Hepatocyte (in vitro differentiated cells): ENCODE results near the gene ZFYVE19. TPM values are rescaled to one million over a fixed set of nuclear protein-coding genes. Genes with fewer than 3 reads are reported as not detected.
A peak's percentile ranks its signal among the peaks of the same experiment; 100 is the strongest.
"Not testable (repeated sequence)": the region's sequence is repeated elsewhere in the genome, so short reads cannot be mapped to it uniquely, and the experiment has no call there.

Source experiments
- DNase-seq: peaks from one replicate; pipeline ENCODE4 v3.0.0-alpha.2; 2016; ENCODE audit warnings: low spot score
- H2AFZ ChIP-seq: fragments of 200-600 bp; sonication (generic); 2 replicates; pipeline ENCODE4 v1.6.0; 2016; ENCODE audit warnings: antibody characterized with exemption, mild to moderate bottlenecking
- H3K27ac ChIP-seq: fragments of 200-600 bp; sonication (generic); 2 replicates; pipeline ENCODE4 v1.5.1; 2016; ENCODE audit warnings: mild to moderate bottlenecking
- H3K27me3 ChIP-seq: fragments of 200-600 bp; sonication (generic); 2 replicates; pipeline ENCODE4 v1.6.1; 2016
- H3K36me3 ChIP-seq: fragments of 200-600 bp; sonication (generic); replicated peaks from 2 replicates; pipeline ENCODE4 v1.5.1; 2016; ENCODE audit warnings: low read depth; ENCODE audit not compliant: insufficient read depth
- H3K4me1 ChIP-seq: fragments of 200-600 bp; sonication (generic); 2 replicates; pipeline ENCODE4 v1.5.1; 2016; ENCODE audit warnings: mild to moderate bottlenecking, moderate library complexity; ENCODE audit not compliant: insufficient read depth
- H3K4me2 ChIP-seq: fragments of 200-600 bp; sonication (generic); 2 replicates; pipeline ENCODE4 v1.6.0; 2016
- H3K4me3 ChIP-seq: fragments of 200-600 bp; sonication (generic); 2 replicates; pipeline ENCODE4 v1.5.1; 2016; ENCODE audit warnings: mild to moderate bottlenecking
- H3K79me2 ChIP-seq: fragments of 200-600 bp; sonication (generic); 2 replicates; pipeline ENCODE4 v1.6.0; 2017; ENCODE audit warnings: mild to moderate bottlenecking
- H3K9me2 ChIP-seq: fragments of 200-600 bp; sonication (generic); replicated peaks from 2 replicates; pipeline ENCODE4 v1.6.0; 2017; ENCODE audit warnings: mild to moderate bottlenecking; ENCODE audit not compliant: insufficient read depth
- H3K9me3 ChIP-seq: fragments of 200-600 bp; sonication (generic); 2 replicates; pipeline ENCODE4 v1.5.1; 2016; ENCODE audit warnings: low read depth, mild to moderate bottlenecking
- H4K20me1 ChIP-seq: fragments of 200-600 bp; sonication (generic); 2 replicates; pipeline ENCODE4 v1.6.0; 2016; ENCODE audit warnings: mild to moderate bottlenecking; ENCODE audit not compliant: insufficient read depth, poor library complexity, severe bottlenecking
- EZH2 ChIP-seq: fragments of 200-600 bp; sonication (generic); IDR thresholded peaks from 2 replicates; pipeline ENCODE4 v1.6.1; 2016; ENCODE audit warnings: antibody characterized with exemption, mild to moderate bottlenecking, borderline replicate concordance
- EZH2phosphoT487 ChIP-seq: fragments of 200-600 bp; sonication (generic); IDR thresholded peaks from one replicate; pipeline ENCODE4 v1.6.1; 2018; ENCODE audit warnings: antibody characterized with exemption, mild to moderate bottlenecking, low read depth, moderate library complexity; ENCODE audit not compliant: unreplicated experiment, severe bottlenecking
- WGBS: methylation state at CpG from one replicate; pipeline ENCODE4 v1.1.6; 2016; ENCODE audit warnings: low lambda C conversion rate; ENCODE audit errors: missing lambda C conversion rate; 5-methylcytosine and 5-hydroxymethylcytosine counted together
- polyA plus RNA-seq: library from polyadenylated mRNA; unstranded; fragments of >200 nt; fragmentation: Nextera tagmentation; extraction: Ambion mirVana; gene quantifications from 2 replicates; pipeline ENCODE4 v1.2.1, GENCODE V29; 2016
- small RNA-seq: library from RNA; depleted of rRNA; stranded (forward); fragments of <200 nt; gene quantifications from one replicate; pipeline ENCODE3, GENCODE V24; 2014
- total RNA-seq: library from RNA; depleted of rRNA; stranded (reverse); fragments of >200 nt; gene quantifications from 2 replicates; pipeline ENCODE4 v1.2.3, GENCODE V29; 2014
- TF ChIP-seq, protein P1 (sequence below): fragments of 200-600 bp; sonication (generic); IDR thresholded peaks from 2 replicates; pipeline ENCODE4 v1.5.1; 2016; ENCODE audit warnings: antibody characterized with exemption, mild to moderate bottlenecking; ENCODE audit not compliant: poor library complexity

The ZFYVE19 gene
- total and polyA plus RNA-seq, 2 experiments from 2014 or later, result 25.4 to 25.6 TPM

DNA sequence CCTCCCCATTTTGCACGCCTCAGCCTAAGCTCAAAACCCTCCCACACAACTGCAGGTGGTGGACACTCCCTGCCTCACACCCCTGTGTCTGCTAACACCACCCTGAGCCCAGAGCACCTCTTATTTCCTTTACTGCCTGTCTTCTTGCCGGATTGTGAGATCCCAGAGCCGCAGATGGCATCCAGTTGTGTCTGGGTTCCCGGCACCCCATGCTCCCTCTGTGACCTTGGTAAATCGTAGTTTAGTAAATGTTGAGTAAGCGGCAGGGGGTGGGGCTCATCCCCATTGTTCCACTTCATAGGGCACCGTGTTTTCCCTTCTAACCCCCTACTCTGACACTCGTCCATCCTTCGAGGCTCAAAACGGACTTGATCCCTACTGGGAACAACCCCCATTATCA lies 51.8 kb downstream of the ZFYVE19 start:
- Histone ChIP-seq H3K27ac (peak overlapping the region; percentile 74), H3K9me2 (no peaks in the 10 kb centered on the region), H3K4me2 (no peak overlapping the region), H3K79me2 (no peaks in the 10 kb centered on the region), H3K9me3 (no peaks in the 10 kb centered on the region), H3K4me1 (peaks cover 16% of the 10 kb centered on the region), H4K20me1 (no peaks in the 10 kb centered on the region), H3K27me3 (no peaks in the 10 kb centered on the region), H3K36me3 (no peaks in the 10 kb centered on the region), H3K4me3 (no peak overlapping the region), H2AFZ (no peak overlapping the region)
- TF ChIP-seq, protein P1, sequence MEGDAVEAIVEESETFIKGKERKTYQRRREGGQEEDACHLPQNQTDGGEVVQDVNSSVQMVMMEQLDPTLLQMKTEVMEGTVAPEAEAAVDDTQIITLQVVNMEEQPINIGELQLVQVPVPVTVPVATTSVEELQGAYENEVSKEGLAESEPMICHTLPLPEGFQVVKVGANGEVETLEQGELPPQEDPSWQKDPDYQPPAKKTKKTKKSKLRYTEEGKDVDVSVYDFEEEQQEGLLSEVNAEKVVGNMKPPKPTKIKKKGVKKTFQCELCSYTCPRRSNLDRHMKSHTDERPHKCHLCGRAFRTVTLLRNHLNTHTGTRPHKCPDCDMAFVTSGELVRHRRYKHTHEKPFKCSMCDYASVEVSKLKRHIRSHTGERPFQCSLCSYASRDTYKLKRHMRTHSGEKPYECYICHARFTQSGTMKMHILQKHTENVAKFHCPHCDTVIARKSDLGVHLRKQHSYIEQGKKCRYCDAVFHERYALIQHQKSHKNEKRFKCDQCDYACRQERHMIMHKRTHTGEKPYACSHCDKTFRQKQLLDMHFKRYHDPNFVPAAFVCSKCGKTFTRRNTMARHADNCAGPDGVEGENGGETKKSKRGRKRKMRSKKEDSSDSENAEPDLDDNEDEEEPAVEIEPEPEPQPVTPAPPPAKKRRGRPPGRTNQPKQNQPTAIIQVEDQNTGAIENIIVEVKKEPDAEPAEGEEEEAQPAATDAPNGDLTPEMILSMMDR, result no peak
- 84% methylated on average over 10 of the region's 10 CpGs for WGBS
- DNase-seq, result no peak

GRCh38 chr15:40859206-40859851 lies 52.4 kb downstream of the ZFYVE19 start:
- no peak overlapping the region for H2AFZ ChIP-seq
- H3K4me1 ChIP-seq, result peaks cover 16% of the 10 kb centered on the region
- H3K79me2 ChIP-seq, result no peaks in the 10 kb centered on the region
- no peaks in the 10 kb centered on the region for H3K36me3 ChIP-seq
- no peak overlapping the region for H3K4me3 ChIP-seq
- no peaks in the 10 kb centered on the region for H4K20me1 ChIP-seq
- no peaks in the 10 kb centered on the region for H3K9me3 ChIP-seq
- H3K27ac ChIP-seq, result peak overlapping the region; percentile 74
- no peak for TF ChIP-seq EZH2
- TF ChIP-seq, protein P1, result peak; percentile 71
- 51% methylated on average over 18 of the region's 18 CpGs for WGBS
- peak; percentile 84 for DNase-seq
- H3K27me3 ChIP-seq, result no peaks in the 10 kb centered on the region
- H3K4me2 ChIP-seq, result no peak overlapping the region
- H3K9me2 ChIP-seq, result no peaks in the 10 kb centered on the region

DNA sequence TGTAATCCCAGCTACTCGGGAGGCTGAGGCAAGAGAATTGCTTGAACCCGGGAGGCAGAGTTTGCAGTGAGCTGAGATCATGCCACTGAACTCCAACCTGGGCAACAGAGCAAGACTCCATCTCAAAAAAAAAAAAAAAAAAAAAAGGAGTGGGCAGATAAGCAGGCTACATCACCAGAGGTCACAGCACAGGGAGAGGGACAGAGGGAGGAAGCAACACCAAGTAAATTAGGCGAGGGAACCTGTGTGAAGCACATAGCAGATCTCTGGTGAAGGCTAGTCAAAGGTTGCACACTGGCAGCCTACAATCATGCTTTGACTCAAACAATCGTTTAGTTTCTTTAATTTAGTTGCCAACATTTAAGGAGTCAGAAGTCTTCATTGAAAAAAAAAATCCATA lies 54.3 kb downstream of the ZFYVE19 start:
- H3K4me1 ChIP-seq, result peaks cover 16% of the 10 kb centered on the region
- not testable (repeated sequence) for H3K4me2 ChIP-seq, H3K4me3 ChIP-seq, H3K9me2 ChIP-seq, H3K79me2 ChIP-seq, H3K36me3 ChIP-seq, H4K20me1 ChIP-seq, H2AFZ ChIP-seq, H3K9me3 ChIP-seq, H3K27me3 ChIP-seq, H3K27ac ChIP-seq, DNase-seq
- 86% methylated on average over 4 of the region's 4 CpGs for WGBS

- no peak for TF ChIP-seq EZH2
- TF ChIP-seq, protein P1, result no peak
- no peak for TF ChIP-seq EZH2phosphoT487
- H3K27ac ChIP-seq, result no peak overlapping the region
- WGBS, result 62% methylated on average over 4 of the region's 4 CpGs
Observed at GRCh38 chr15:40863660-40864270, 56.9 kb downstream of the ZFYVE19 start.

More at GRCh38 chr15:40863660-40864270, 56.9 kb downstream of the ZFYVE19 start:
- Histone ChIP-seq H3K4me2 (no peak overlapping the region), H3K4me1 (no peaks in the 10 kb centered on the region), H3K27me3 (no peaks in the 10 kb centered on the region), H3K4me3 (no peak overlapping the region), H2AFZ (no peak overlapping the region), H3K9me2 (no peaks in the 10 kb centered on the region), H3K9me3 (no peaks in the 10 kb centered on the region), H4K20me1 (no peaks in the 10 kb centered on the region), H3K36me3 (no peaks in the 10 kb centered on the region), H3K79me2 (no peaks in the 10 kb centered on the region)
- no peak for DNase-seq

Small RNA genes lying within 50 kb of the gene (small RNA-seq; reads per million reads assigned to genes)
- not detected for gene SUMO2P15

Other genes starting within 250 kb of the ZFYVE19 start
- 25.7 and 50.8 TPM in 2 replicates for gene CCDC32, start 242.0 kb upstream of the ZFYVE19 start, total RNA-seq
- gene CCDC32, start 242.0 kb upstream of the ZFYVE19 start, polyA plus RNA-seq, result 15.1 and 30.9 TPM in 2 replicates
- 7.1 and 11.5 TPM in 2 replicates for gene RPUSD2, start 237.8 kb upstream of the ZFYVE19 start, total RNA-seq
- gene RPUSD2, start 237.8 kb upstream of the ZFYVE19 start, polyA plus RNA-seq, result 8.6 and 13.4 TPM in 2 replicates
- 10.0 and 15.7 TPM in 2 replicates for gene KNL1, start 212.8 kb upstream of the ZFYVE19 start, total RNA-seq
- gene KNL1, start 212.8 kb upstream of the ZFYVE19 start, polyA plus RNA-seq, result 2.9 and 3.0 TPM in 2 replicates
- 2.0 and 5.0 TPM in 2 replicates for gene RAD51, start 111.9 kb upstream of the ZFYVE19 start, total RNA-seq
- gene RAD51, start 111.9 kb upstream of the ZFYVE19 start, polyA plus RNA-seq, result 4.9 and 5.9 TPM in 2 replicates
- gene RMDN3, start 51.8 kb upstream of the ZFYVE19 start, total RNA-seq, result 23.0 and 26.0 TPM in 2 replicates
- gene RMDN3, start 51.8 kb upstream of the ZFYVE19 start, polyA plus RNA-seq, result 39.0 and 46.8 TPM in 2 replicates
- 97.2 and 105 TPM in 2 replicates for gene GCHFR, start 43.0 kb upstream of the ZFYVE19 start, total RNA-seq
- 165 and 213 TPM in 2 replicates for gene GCHFR, start 43.0 kb upstream of the ZFYVE19 start, polyA plus RNA-seq
- 0.43 and 2.6 TPM in 2 replicates for gene C15orf62, start 37.1 kb upstream of the ZFYVE19 start, total RNA-seq
- 0.77 and 0.97 TPM in 2 replicates for gene C15orf62, start 37.1 kb upstream of the ZFYVE19 start, polyA plus RNA-seq
- 18.3 and 36.5 TPM in 2 replicates for gene DNAJC17, start 384 bp downstream of the ZFYVE19 start, total RNA-seq
- gene DNAJC17, start 384 bp downstream of the ZFYVE19 start, polyA plus RNA-seq, result 53.9 and 59.2 TPM in 2 replicates
- 0.24 TPM in 1 of 2 replicates, not detected in the other for gene PPP1R14D, start 21.6 kb downstream of the ZFYVE19 start, total RNA-seq
- 0.47 TPM in 1 of 2 replicates, not detected in the other for gene PPP1R14D, start 21.6 kb downstream of the ZFYVE19 start, polyA plus RNA-seq
- 155 and 197 TPM in 2 replicates for gene SPINT1, start 37.0 kb downstream of the ZFYVE19 start, total RNA-seq
- gene SPINT1, start 37.0 kb downstream of the ZFYVE19 start, polyA plus RNA-seq, result 233 and 252 TPM in 2 replicates
- gene RHOV, start 67.1 kb downstream of the ZFYVE19 start, total RNA-seq, result 1.2 and 1.7 TPM in 2 replicates
- gene RHOV, start 67.1 kb downstream of the ZFYVE19 start, polyA plus RNA-seq, result 5.7 and 6.1 TPM in 2 replicates
- gene VPS18, start 87.4 kb downstream of the ZFYVE19 start, total RNA-seq, result 38.3 and 40.1 TPM in 2 replicates
- gene VPS18, start 87.4 kb downstream of the ZFYVE19 start, polyA plus RNA-seq, result 34.6 and 40.3 TPM in 2 replicates
- gene DLL4, start 122.3 kb downstream of the ZFYVE19 start, total RNA-seq, result 2.3 and 2.8 TPM in 2 replicates
- 1.1 TPM in 1 of 2 replicates, not detected in the other for gene DLL4, start 122.3 kb downstream of the ZFYVE19 start, polyA plus RNA-seq
- 22.1 and 26.8 TPM in 2 replicates for gene CHAC1, start 146.4 kb downstream of the ZFYVE19 start, total RNA-seq
- gene CHAC1, start 146.4 kb downstream of the ZFYVE19 start, polyA plus RNA-seq, result 15.6 and 16.2 TPM in 2 replicates